Gastroesophageal sphincter (tissue), 4 donors: ENCODE measurements around the gene TNRC6A. TPM values are rescaled to one million over a fixed set of nuclear protein-coding genes. Genes with fewer than 3 reads are reported as not detected.
"Not testable (repeated sequence)": the region's sequence is repeated elsewhere in the genome, so short reads cannot be mapped to it uniquely, and the experiment has no call there.

Source experiments
- ATAC-seq: fragments of 150-250 bp; one replicate; pipeline ENCODE4 v1.9.1; 2016; ENCODE audit warnings: mild to moderate bottlenecking, moderate library complexity
- H3K27ac ChIP-seq, 4 donors: fragments of 200-600 bp; sonication (generic) in 3 of 4; 1 replicate in 3 of 4; 2 replicates in 1 of 4; pipeline ENCODE4 v1.5.1; 2016 to 2019
- H3K27me3 ChIP-seq: fragments of 200-600 bp; sonication (generic); one replicate; pipeline ENCODE4 v1.5.1; 2019
- H3K36me3 ChIP-seq, 2 donors: fragments of 200-600 bp; sonication (generic); one replicate each; pipeline ENCODE4 v1.5.1; 2019; ENCODE audit warnings: control low read depth in 1 of 2
- H3K4me1 ChIP-seq, 3 donors: fragments of 200-600 bp; sonication (generic); 1 replicate in 2 of 3; 2 replicates in 1 of 3; pipeline ENCODE4 v1.5.1; 2016 to 2019; ENCODE audit warnings: control low read depth in 2 of 3
- H3K4me3 ChIP-seq, 2 donors: fragments of 200-600 bp; sonication (generic); one replicate each; pipeline ENCODE4 v1.5.1; 2019; ENCODE audit warnings: mild to moderate bottlenecking in 1 of 2, moderate library complexity in 1 of 2
- H3K9me3 ChIP-seq, 3 donors: fragments of 200-600 bp; sonication (generic); one replicate each; pipeline ENCODE4 v1.5.1; 2017 to 2019; ENCODE audit warnings: control low read depth in 2 of 3
- CTCF ChIP-seq, 4 experiments: fragments of 200-600 bp in 2 of 4; fragments of 450-650 bp in 2 of 4; sonication (generic) in 1 of 4; IDR thresholded peaks; one replicate each; pipeline ENCODE4 v1.5.1; 2017 to 2019; ENCODE audit warnings: antibody characterized with exemption in 4 of 4, mild to moderate bottlenecking in 2 of 4, moderate library complexity in 2 of 4
- EP300 ChIP-seq: sonication (generic); formaldehyde crosslinking; IDR thresholded peaks from one replicate; pipeline ENCODE4 v1.6.1; 2017; ENCODE audit warnings: antibody characterized with exemption, mild to moderate bottlenecking
- POLR2A ChIP-seq, 2 donors: fragments of 450-650 bp; IDR thresholded peaks; one replicate each; pipeline ENCODE4 v1.6.1; 2017; ENCODE audit warnings: antibody characterized with exemption in 2 of 2, mild to moderate bottlenecking in 2 of 2, moderate library complexity in 1 of 2
- POLR2AphosphoS5 ChIP-seq: sonication (generic); formaldehyde crosslinking; IDR thresholded peaks from one replicate; pipeline ENCODE4 v1.6.1; 2017; ENCODE audit warnings: antibody characterized with exemption
- WGBS, 2 donors: methylation state at CpG; one replicate each; pipeline ENCODE4 v1.1.5; 2018; ENCODE audit warnings: low coverage in 1 of 2; 5-methylcytosine and 5-hydroxymethylcytosine counted together
- total RNA-seq, 4 donors: library from RNA; depleted of rRNA; stranded (reverse); fragments of >200 nt; gene quantifications; one replicate each; pipeline ENCODE4 v1.1.0, GENCODE V29; 2016

Gene TNRC6A
- total RNA-seq, 4 donors from 2014 or later = 33.4 to 71.1 (median 58.6) TPM

GRCh38 chr16:24807301-24807700 is 77.8 kb downstream of the TNRC6A start:
- peaks cover 0 to 13% (median 0%) of the 10 kb centered on the region in 3 donors for H3K4me1 ChIP-seq
- no peaks in the 10 kb centered on the region for H3K27me3 ChIP-seq
- no peak overlapping the region for H3K4me3 ChIP-seq
- no peaks in the 10 kb centered on the region for H3K9me3 ChIP-seq
- peaks cover 23 to 97% of the 10 kb centered on the region in 2 donors for H3K36me3 ChIP-seq
- TF ChIP-seq EP300 (no peak), POLR2AphosphoS5 (no peak), POLR2A (IDR thresholded peaks at IDR 0.05) (no peak), CTCF (IDR thresholded peaks at IDR 0.05) (no peak)
- 36% methylated on average over 1 of the region's 1 CpG; no CpG with 5 or more reads in 1 of the 2 donors for WGBS, 2 donors
- ATAC-seq = no peak
- no peak overlapping the region for H3K27ac ChIP-seq

- ATAC-seq = no peak
- peak overlapping the region in 1 of 4 donors; percentile 57 for H3K27ac ChIP-seq
- no peak overlapping the region for H3K4me3 ChIP-seq
- 40 to 68% methylated on average over 4 to 11 of the region's 11 CpGs for WGBS, 2 donors
- peaks cover 0 to 16% (median 0%) of the 10 kb centered on the region in 3 donors for H3K4me1 ChIP-seq
- no peak for TF ChIP-seq POLR2AphosphoS5
- no peak for TF ChIP-seq CTCF (IDR thresholded peaks at IDR 0.05)
- no peak for TF ChIP-seq EP300
- no peak for TF ChIP-seq POLR2A (IDR thresholded peaks at IDR 0.05)
- H3K9me3 ChIP-seq = no peaks in the 10 kb centered on the region
- peaks cover 10 to 97% of the 10 kb centered on the region in 2 donors for H3K36me3 ChIP-seq
- no peaks in the 10 kb centered on the region for H3K27me3 ChIP-seq
Measured at GRCh38 chr16:24810951-24811843, 81.7 kb downstream of the TNRC6A start.

- peaks cover 7 to 97% of the 10 kb centered on the region in 2 donors for H3K36me3 ChIP-seq
- 79 to 86% methylated on average over 4 to 6 of the region's 6 CpGs for WGBS, 2 donors
- not testable (repeated sequence) for ATAC-seq, H3K9me3 ChIP-seq, H3K27me3 ChIP-seq, H3K4me3 ChIP-seq
- H3K27ac ChIP-seq = peak overlapping the region in 1 of 4 donors; percentile 35
- H3K4me1 ChIP-seq = peaks cover 0 to 16% (median 0%) of the 10 kb centered on the region in 3 donors
Measured at GRCh38 chr16:24812813-24813212, 83.4 kb downstream of the TNRC6A start.

- ATAC-seq = no peak
- H3K9me3 ChIP-seq = no peaks in the 10 kb centered on the region
- H3K27me3 ChIP-seq = no peaks in the 10 kb centered on the region
- TF ChIP-seq POLR2A (IDR thresholded peaks at IDR 0.05) = no peak
- TF ChIP-seq POLR2AphosphoS5 = no peak
- TF ChIP-seq EP300 = no peak
- no peak for TF ChIP-seq CTCF (IDR thresholded peaks at IDR 0.05)
- no peak overlapping the region for H3K27ac ChIP-seq
- 40 to 81% methylated on average over 3 to 7 of the region's 7 CpGs for WGBS, 2 donors
- H3K4me1 ChIP-seq = peaks cover 0 to 29% (median 0%) of the 10 kb centered on the region in 3 donors
- H3K36me3 ChIP-seq = peaks cover 3 to 97% of the 10 kb centered on the region in 2 donors
- H3K4me3 ChIP-seq = no peak overlapping the region
Measured at GRCh38 chr16:24815021-24815420, 85.6 kb downstream of the TNRC6A start.

GRCh38 chr16:24816688-24817087 is 87.2 kb downstream of the TNRC6A start:
- Histone ChIP-seq H3K9me3 (no peaks in the 10 kb centered on the region), H3K4me1 (peaks cover 0 to 24% (median 0%) of the 10 kb centered on the region in 3 donors), H3K27ac (no peak overlapping the region), H3K27me3 (no peaks in the 10 kb centered on the region), H3K4me3 (no peak overlapping the region), H3K36me3 (peaks cover 0 to 98% of the 10 kb centered on the region in 2 donors)
- TF ChIP-seq POLR2AphosphoS5 = no peak
- no peak for TF ChIP-seq CTCF (IDR thresholded peaks at IDR 0.05)
- no peak for TF ChIP-seq POLR2A (IDR thresholded peaks at IDR 0.05)
- TF ChIP-seq EP300 = no peak
- no peak for ATAC-seq
- WGBS, 2 donors = 64 to 70% methylated on average over 4 to 5 of the region's 6 CpGs
